Suppressor macrophage (primary cell): ENCODE results near the gene VSNL1.
"Not testable (repeated sequence)": the region's sequence is repeated elsewhere in the genome, so short reads cannot be mapped to it uniquely, and the experiment has no call there.

Experiments used
- DNase-seq, 4 experiments: peaks; one replicate each; pipeline ENCODE4 v3.0.0-alpha.2; 2020 to 2022

VSNL1 gene

GRCh38 chr2:17542471-17542870 is 2.0 kb downstream of the VSNL1 start:
- DNase-seq, result no peak

- no peak for DNase-seq
Measured at GRCh38 chr2:17543131-17543660, 2.7 kb downstream of the VSNL1 start.

- peak in 2 of 4 experiments; percentile 2 to 14 for DNase-seq
Measured at GRCh38 chr2:17543848-17544247, 3.4 kb downstream of the VSNL1 start.

- no peak for DNase-seq
Measured at GRCh38 chr2:17544256-17544655, 3.8 kb downstream of the VSNL1 start.

- DNase-seq, result no peak
Measured at GRCh38 chr2:17545680-17546613, 5.5 kb downstream of the VSNL1 start.

GRCh38 chr2:17547237-17547636 is 6.7 kb downstream of the VSNL1 start:
- no peak for DNase-seq

- no peak for DNase-seq
Measured at GRCh38 chr2:17547737-17548136, 7.2 kb downstream of the VSNL1 start.

- DNase-seq, result no peak
Measured at GRCh38 chr2:17550907-17551306, 10.4 kb downstream of the VSNL1 start.

GRCh38 chr2:17555150-17555549 is 14.7 kb downstream of the VSNL1 start:
- DNase-seq, result no peak

GRCh38 chr2:17557596-17557995 is 17.1 kb downstream of the VSNL1 start:
- DNase-seq, result no peak

- DNase-seq, result no peak
Measured at GRCh38 chr2:17558053-17558452, 17.6 kb downstream of the VSNL1 start.

- no peak for DNase-seq
Measured at GRCh38 chr2:17558878-17559277, 18.4 kb downstream of the VSNL1 start.

- not testable (repeated sequence) for DNase-seq
Measured at GRCh38 chr2:17565726-17566125, 25.2 kb downstream of the VSNL1 start.

GRCh38 chr2:17571681-17572080 is 31.2 kb downstream of the VSNL1 start:
- no peak for DNase-seq

GRCh38 chr2:17573085-17573803 is 32.7 kb downstream of the VSNL1 start:
- DNase-seq, result no peak

GRCh38 chr2:17573804-17574175 is 33.3 kb downstream of the VSNL1 start:
- DNase-seq, result no peak

- no peak for DNase-seq
Measured at GRCh38 chr2:17574406-17575073, 34.0 kb downstream of the VSNL1 start.

- no peak for DNase-seq
Measured at GRCh38 chr2:17576802-17577201, 36.3 kb downstream of the VSNL1 start.

- no peak for DNase-seq
Measured at GRCh38 chr2:17578466-17578928, 38.0 kb downstream of the VSNL1 start.

- DNase-seq, result no peak
Measured at GRCh38 chr2:17579605-17580318, 39.3 kb downstream of the VSNL1 start.

GRCh38 chr2:17580319-17580715 is 39.8 kb downstream of the VSNL1 start:
- no peak for DNase-seq

- DNase-seq, result peak; percentile 19 to 62 (median 34)
Measured at GRCh38 chr2:17581831-17582230, 41.3 kb downstream of the VSNL1 start.
